GM12874 (cell line): Measurements from ENCODE around the gene RBM22.

ENCODE experiments used
- CTCF ChIP-seq: IDR thresholded peaks from 2 replicates; pipeline ENCODE4 v1.5.1; 2011; ENCODE audit warnings: low read depth, mild to moderate bottlenecking, control low read depth, low read length, moderate library complexity; ENCODE audit not compliant: insufficient read depth

Gene RBM22

GRCh38 chr5:150670948-150671310, 29.9 kb downstream of the RBM22 start:
- TF ChIP-seq CTCF = no peak

- TF ChIP-seq CTCF = no peak
These were observed 30.5 kb downstream of the RBM22 start for GRCh38 chr5:150670275-150670947.

- TF ChIP-seq CTCF = no peak
These were observed 35.8 kb downstream of the RBM22 start for GRCh38 chr5:150665044-150665443.

- no peak for TF ChIP-seq CTCF
These were observed 36.9 kb downstream of the RBM22 start for GRCh38 chr5:150663936-150664335.

DNA sequence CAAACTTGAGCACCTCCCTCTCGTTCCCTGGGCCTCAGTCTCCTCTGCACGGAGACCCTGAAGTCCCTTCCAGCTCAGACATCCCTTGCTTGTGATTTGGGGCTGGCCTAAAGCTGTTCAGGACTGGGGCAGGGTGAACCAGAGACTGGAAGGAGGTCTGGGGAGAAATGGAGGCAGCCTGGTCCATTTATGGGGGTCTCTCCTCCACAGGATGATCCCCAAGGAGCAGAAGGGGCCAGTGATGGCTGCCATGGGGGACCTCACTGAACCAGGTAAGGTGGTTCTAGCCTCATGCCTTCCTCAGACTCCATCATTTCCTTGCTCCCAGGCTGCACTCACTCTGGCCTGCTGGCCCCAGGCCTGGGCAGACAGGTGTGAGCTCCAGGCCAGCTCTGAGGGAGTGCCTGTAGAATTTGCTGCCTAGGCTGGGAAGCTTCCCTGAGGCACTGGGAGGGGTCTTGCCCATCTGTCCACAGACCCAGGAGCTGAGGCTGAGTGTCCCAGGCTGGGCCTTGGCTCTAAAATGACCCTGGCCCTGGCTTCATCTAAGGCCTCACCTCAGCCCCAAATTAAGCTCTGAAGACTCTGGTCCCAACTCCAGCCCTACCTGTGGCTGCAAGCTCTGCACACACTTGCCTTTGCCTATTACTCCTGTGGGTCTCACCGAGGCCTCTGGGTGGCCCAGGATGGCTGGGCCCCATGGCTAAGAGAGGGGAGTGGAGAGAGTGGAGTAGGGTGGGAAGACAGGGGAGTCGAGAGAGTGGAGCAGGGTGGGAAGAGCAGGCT, 37.9 kb downstream of the RBM22 start:
- no peak for TF ChIP-seq CTCF

DNA sequence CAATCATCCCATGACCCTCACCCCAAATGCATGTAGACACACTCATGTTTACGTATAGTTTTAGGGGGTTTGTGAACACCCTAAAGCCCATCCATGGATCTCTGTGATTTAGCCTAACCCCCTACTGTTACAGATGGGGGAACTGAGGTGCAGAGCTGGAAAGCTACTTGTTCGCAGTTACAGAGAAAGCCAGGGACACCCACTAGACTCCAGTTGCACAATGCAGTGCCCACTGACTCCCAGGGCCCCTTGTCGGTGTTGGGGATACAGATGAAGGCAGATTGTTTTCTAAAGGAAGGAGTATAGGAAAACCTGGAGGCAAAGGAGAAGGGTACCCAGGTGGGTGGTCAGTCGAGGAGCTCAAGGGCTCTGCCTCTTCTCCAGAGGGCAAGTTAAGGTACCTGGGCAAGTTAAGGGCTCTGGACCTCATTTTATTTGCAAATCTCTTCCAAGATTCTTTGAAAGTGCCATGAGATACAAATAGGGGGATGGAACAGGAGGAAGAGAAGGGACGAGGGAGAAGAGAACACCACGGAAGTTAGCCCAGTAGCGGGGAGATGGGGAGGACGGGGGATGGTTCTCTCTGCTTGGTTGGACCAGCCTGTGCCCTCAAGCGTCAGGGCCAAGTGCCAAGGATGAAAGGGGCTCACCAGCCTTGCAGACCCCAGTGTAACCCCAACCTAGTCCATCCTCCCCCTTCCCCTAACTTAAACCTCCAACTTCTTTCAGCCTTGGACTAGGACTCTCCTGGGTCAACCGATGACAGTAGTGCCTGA, 38.9 kb downstream of the RBM22 start:
- no peak for TF ChIP-seq CTCF

GRCh38 chr5:150661086-150661485, 39.8 kb downstream of the RBM22 start, which contains the start of gene MYOZ3:
Gene MYOZ3, plus strand, starts transcription at chr5:150661251. Its CDS starts 1,691 bp downstream, at chr5:150662942.
- TF ChIP-seq CTCF = no peak
